ENCODE data around the gene YARS1.

GRCh38 chr1:32748926-32749325 lies 68.2 kb downstream of the YARS1 start:
- TF ChIP-seq CTCF (optimal IDR thresholded peaks at IDR 0.05 in 1 of 3, IDR thresholded peaks at IDR 0.05 in 1 of 3, conservative IDR thresholded peaks at IDR 0.05 in 1 of 3; ENCODE audit: extremely low read depth in 1 of 3, insufficient read depth in 2 of 3, low read length in 3 of 3) (no peak), EZH2 (IDR thresholded peaks at IDR 0.05; ENCODE audit: low read length) (no peak)
